ENCODE data around the gene TRDN.

The TRDN gene, protein sequence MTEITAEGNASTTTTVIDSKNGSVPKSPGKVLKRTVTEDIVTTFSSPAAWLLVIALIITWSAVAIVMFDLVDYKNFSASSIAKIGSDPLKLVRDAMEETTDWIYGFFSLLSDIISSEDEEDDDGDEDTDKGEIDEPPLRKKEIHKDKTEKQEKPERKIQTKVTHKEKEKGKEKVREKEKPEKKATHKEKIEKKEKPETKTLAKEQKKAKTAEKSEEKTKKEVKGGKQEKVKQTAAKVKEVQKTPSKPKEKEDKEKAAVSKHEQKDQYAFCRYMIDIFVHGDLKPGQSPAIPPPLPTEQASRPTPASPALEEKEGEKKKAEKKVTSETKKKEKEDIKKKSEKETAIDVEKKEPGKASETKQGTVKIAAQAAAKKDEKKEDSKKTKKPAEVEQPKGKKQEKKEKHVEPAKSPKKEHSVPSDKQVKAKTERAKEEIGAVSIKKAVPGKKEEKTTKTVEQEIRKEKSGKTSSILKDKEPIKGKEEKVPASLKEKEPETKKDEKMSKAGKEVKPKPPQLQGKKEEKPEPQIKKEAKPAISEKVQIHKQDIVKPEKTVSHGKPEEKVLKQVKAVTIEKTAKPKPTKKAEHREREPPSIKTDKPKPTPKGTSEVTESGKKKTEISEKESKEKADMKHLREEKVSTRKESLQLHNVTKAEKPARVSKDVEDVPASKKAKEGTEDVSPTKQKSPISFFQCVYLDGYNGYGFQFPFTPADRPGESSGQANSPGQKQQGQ

DNA sequence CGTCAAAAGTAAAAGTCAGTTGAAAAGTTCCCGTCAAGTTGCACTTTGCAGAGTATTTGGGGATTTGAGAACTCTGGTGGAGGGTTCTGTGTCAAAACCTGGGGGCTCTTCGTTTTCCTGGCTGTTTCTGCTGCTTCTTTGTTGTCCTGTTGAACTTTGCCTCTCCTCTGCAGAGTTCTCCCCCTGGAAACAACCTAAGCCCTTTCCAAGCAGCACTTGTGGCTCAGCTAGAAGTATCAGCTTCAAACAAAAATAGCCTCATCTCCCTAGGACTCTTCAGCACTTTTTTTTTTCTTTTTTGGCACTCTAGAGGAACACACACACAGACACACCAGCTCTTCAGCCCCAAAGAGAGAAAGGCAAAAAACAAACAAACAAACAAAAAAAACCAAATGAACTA, at the start of gene TRDN:
Gene TRDN (minus strand): TSS at position 169 of the 400 bp plus-strand sequence. CDS start 175 bp downstream, outside the sequence.
- DNase-seq (ENCODE audit: low read depth in 1 of 2, low spot score in 1 of 2), result no peak
- no peak for TF ChIP-seq JUND (IDR thresholded peaks at IDR 0.05; ENCODE audit: low read depth)
- in situ Hi-C loops (cut with HindIII; ENCODE audit: low pct_unique_long_range_greater_than_20kb, low sequenced_read_pairs), result no loop called here

DNA sequence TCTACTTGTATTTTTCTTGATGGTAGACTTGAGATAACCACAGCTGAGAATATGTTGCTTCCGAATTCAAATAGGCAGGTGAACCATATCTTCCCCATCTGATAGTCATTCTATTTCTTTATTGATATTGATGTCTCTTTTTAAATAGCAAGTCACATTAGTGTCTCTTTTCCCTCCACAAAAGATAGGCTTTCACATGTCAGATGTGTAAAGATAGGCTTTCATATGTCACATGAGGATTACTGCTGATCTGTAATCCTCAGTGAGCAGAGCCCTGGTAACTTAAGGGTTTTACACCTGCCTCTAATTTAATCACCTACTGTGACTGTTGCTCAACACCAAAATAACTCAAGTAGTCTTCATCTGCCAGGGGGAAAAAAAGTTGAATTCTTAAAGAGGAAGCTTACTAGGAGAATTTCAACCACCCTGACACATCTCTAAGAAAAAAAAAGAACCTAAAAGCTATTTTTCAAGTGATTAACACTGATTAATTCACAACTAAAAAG, 45.3 kb upstream of the TRDN start:
- in situ Hi-C loops (cut with HindIII; ENCODE audit: low pct_unique_long_range_greater_than_20kb, low sequenced_read_pairs), result no loop called here
- no peak for DNase-seq (ENCODE audit: low read depth in 1 of 2, low spot score in 1 of 2)
- no peak for TF ChIP-seq JUND (IDR thresholded peaks at IDR 0.05; ENCODE audit: low read depth)

DNA sequence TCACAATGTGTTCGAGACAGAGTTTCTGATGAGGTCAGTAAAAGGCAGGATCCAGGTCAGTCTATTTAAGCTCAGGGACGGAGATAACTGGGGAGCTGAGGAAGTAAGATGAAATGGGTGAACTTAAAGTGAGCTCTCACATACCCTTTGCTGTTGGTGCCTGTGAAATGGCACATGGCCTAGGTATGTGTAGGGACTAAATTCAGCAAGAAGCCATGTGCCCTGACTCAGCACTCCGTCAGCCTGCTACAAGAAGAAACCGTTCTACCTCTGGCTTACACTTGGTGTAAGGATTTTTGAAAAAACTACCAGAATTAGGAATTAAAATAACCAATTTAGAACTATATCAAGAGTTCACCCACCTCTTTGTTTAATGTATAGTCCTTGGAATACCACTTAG, 41.1 kb upstream of the TRDN start:
- in situ Hi-C loops (cut with HindIII; ENCODE audit: low pct_unique_long_range_greater_than_20kb, low sequenced_read_pairs), result no loop called here
- DNase-seq (ENCODE audit: low read depth in 1 of 2, low spot score in 1 of 2), result no peak

DNA sequence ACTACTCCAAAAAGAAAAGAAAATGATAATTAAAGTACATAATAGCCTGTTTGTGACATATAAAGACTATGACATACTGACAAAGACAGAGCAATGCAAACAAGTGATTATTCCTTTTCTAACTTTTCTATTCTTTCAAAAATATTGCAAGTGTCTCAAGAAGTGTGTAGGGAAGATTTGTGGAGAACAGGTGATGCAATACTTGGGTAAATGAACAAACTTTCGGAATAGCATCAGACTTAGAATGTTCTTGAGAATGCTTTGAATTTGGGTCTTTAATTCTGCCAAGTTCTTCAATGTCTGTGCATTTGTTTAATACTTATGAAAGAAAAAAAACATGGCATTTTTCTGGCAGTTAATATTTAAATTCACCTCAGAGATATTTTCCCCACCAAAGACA, 40.0 kb upstream of the TRDN start:
- no peak for DNase-seq (ENCODE audit: low read depth in 1 of 2, low spot score in 1 of 2)
- TF ChIP-seq JUND (IDR thresholded peaks at IDR 0.05; ENCODE audit: low read depth), result no peak
- in situ Hi-C loops (cut with HindIII; ENCODE audit: low pct_unique_long_range_greater_than_20kb, low sequenced_read_pairs), result no loop called here

More for the DNA sequence above, 41.1 kb upstream of the TRDN start:
- no peak for TF ChIP-seq JUND (IDR thresholded peaks at IDR 0.05; ENCODE audit: low read depth)

DNA sequence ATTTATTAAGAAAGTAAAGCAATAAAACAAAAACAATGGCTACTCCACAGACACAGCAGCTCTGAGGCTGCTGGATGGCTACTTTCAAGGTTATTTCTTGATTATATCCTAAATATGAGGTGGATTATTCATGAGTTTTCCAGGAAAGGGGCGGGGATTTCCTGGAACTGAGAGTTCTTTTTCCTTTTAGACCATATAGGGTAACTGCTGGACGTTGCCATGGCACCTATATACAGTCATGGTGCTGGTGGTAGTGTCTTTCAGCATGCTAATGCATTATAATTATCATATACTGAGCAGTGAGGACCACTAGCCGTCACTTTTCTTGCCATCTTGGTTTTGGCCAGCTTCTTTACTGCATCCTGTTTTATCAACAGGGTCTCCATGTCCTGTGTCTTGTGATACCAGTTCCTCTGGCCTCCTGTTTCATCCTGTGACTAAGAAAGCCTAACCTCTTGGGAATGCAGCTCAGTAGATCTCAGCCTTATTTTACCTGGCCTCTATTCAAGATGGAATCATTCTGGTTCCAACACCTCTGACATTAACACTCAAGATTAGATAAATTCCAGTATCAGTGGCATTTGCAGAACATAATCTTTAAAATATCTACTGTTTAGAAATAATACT, 32.3 kb upstream of the TRDN start:
- in situ Hi-C loops (cut with HindIII; ENCODE audit: low pct_unique_long_range_greater_than_20kb, low sequenced_read_pairs), result no loop called here
- DNase-seq (ENCODE audit: low read depth in 1 of 2, low spot score in 1 of 2), result no peak
- no peak for TF ChIP-seq JUND (IDR thresholded peaks at IDR 0.05; ENCODE audit: low read depth)

DNA sequence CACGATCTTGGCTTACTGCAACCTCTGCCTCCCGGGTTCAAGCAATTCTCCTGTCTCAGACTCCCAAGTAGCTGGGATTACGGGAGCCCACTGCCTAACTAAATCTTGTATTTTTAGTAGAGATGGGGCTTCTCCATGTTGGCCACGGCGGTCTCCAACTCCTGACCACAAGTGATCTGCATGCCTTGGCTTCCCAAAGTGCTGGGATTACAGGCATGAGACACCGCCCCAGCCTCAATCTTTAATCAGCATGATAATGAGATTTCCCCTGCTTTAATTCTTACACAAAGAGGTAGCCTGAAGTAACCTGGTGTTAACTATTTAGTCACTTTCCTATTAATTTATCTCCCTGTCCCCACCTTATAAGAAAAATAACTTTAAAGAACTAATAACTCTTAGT, 31.3 kb upstream of the TRDN start:
- in situ Hi-C loops (cut with HindIII; ENCODE audit: low pct_unique_long_range_greater_than_20kb, low sequenced_read_pairs), result no loop called here
- no peak for TF ChIP-seq JUND (IDR thresholded peaks at IDR 0.05; ENCODE audit: low read depth)
- no peak for DNase-seq (ENCODE audit: low read depth in 1 of 2, low spot score in 1 of 2)

DNA sequence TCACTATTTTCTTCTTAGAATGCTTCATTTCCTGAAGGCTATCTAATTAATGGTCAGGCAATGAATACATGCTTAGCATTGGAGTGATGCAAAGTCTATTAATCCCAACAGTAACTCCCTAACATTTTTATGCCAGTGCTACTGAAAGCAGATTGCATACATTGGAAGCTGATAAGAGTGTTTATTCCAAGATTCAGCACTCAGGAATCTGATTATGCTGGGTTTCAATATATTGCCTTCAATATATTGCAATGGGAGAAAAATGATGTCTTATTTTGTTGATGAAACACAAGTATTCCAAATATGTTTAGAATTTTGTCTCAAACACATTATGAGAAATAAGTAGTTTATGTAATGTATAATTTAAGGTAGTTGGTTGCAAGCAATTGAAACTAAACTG, 26.7 kb upstream of the TRDN start:
- no peak for DNase-seq (ENCODE audit: low read depth in 1 of 2, low spot score in 1 of 2)
- no peak for TF ChIP-seq JUND (IDR thresholded peaks at IDR 0.05; ENCODE audit: low read depth)
- in situ Hi-C loops (cut with HindIII; ENCODE audit: low pct_unique_long_range_greater_than_20kb, low sequenced_read_pairs), result no loop called here

DNA sequence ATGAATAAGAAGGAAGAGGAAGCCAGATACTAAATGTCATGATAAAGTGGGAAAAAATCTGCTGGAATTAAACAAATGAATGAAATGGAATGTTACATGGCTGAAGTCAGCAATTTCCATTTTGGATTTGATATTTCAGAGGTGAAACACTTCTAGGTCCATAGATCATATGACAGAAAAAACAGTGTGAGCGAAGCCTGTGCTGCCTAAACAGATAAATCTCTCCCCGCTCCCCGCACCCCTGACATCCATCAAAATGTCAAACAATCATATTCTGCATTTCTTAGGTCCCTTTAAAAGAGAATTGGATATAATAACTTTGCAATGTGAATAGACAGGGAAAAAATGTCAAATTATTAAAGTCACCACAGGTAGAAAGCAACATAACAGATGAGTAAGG, 26.0 kb upstream of the TRDN start:
- TF ChIP-seq JUND (IDR thresholded peaks at IDR 0.05; ENCODE audit: low read depth), result no peak

DNA sequence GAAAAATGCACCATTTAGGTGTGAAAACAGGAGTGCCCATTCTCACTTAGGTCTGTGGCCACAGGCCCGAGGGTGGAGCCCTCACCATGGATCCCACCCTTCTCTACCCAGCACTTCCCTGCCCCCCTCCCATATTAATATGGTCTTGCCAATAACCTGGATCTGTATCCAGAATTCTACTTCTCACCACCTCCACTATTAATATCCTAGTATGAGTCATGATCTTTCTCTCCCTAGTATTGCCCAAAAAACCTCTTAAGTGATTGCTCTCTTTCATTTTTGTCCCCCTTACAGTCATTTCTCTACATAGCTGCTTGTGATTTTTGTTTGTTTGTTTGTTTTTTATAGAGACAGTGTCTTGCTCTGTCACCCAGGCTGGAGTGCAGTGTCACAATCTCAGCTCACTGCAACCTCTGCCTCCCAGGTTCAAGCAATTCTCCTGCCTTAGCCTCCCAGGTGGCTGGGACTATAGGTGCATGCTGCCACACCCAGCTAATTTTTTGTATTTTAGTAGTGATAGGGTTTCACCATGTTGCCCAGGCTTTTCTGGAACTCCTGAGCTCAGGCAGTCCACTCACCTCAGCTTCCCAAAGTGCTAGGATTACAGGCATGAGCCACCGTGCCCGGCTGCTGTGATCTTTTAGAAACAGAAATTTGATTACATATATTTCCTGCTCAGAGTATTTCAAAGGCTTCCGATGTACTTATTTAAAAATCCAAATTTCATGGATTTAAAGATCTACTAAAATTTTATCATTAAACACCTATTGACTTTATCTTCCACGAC, 24.5 kb upstream of the TRDN start:
- in situ Hi-C loops (cut with HindIII; ENCODE audit: low pct_unique_long_range_greater_than_20kb, low sequenced_read_pairs), result no loop called here
- no peak for DNase-seq (ENCODE audit: low read depth in 1 of 2, low spot score in 1 of 2)
- TF ChIP-seq JUND (IDR thresholded peaks at IDR 0.05; ENCODE audit: low read depth), result no peak

More for the DNA sequence above, 26.0 kb upstream of the TRDN start:
- in situ Hi-C loops (cut with HindIII; ENCODE audit: low pct_unique_long_range_greater_than_20kb, low sequenced_read_pairs), result no loop called here
- DNase-seq (ENCODE audit: low read depth in 1 of 2, low spot score in 1 of 2), result no peak

DNA sequence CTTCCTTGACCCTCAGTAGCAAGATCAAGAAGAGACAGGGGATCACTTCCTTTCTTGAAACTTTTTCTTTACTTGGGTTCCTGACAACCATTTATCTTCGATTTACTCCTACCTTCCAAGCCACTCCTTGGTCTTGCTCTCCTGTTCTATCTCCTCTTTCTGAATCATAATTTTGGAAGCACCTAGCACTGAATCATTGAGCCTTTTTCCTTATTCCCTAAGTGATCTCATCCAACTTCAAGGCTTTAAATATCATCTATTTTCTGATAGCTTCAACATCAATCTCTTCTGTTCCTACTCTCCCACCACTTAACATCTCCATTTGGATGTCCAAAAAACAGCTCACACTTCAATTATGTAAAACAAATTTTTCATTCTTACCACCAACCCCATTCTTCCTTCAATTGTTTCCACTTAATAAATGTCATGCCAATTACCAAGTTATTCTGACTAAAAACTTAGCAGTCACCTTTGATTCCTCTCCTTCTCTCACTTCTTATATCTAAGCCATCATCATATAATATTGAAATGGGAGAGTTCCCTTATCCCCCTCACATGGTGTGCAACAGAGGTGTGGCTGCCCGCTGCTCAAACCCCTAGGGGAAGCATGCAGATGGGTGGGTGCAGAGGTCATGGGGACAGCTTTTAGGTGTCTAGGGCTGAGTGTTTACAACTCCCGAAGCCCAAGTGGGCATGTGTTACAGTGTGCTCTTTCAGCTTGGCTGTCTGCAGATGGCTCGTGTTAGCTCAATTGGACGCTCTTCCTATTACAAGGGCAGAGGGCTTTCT, 23.4 kb upstream of the TRDN start:
- in situ Hi-C loops (cut with HindIII; ENCODE audit: low pct_unique_long_range_greater_than_20kb, low sequenced_read_pairs), result no loop called here
- no peak for TF ChIP-seq JUND (IDR thresholded peaks at IDR 0.05; ENCODE audit: low read depth)
- DNase-seq (ENCODE audit: low read depth in 1 of 2, low spot score in 1 of 2), result no peak

DNA sequence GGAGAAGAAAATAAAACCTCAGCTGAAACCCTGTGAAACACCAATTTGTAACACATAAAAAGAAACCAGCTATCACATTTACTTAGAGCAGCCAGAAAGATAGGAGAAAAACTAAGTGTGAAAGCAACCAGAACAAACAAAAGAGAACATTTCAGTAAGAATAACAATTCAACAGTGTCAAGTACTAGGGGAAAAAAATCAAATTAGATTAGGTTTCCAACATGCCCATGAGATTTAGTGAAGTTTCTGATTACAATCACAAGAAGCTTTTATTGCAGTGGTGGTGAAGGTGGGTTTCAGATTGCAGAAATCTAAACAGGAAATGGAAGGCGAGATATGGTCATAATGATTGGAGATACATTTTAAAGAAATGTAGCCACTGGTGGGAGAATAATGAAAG, 22.1 kb upstream of the TRDN start:
- in situ Hi-C loops (cut with HindIII; ENCODE audit: low pct_unique_long_range_greater_than_20kb, low sequenced_read_pairs), result no loop called here
- TF ChIP-seq JUND (IDR thresholded peaks at IDR 0.05; ENCODE audit: low read depth), result no peak
- no peak for DNase-seq (ENCODE audit: low read depth in 1 of 2, low spot score in 1 of 2)
